GM12878 (cell line): ENCODE results near the gene CIP2A.

Experiments used
- CBX3 ChIP-seq: fragments of 200-600 bp; sonication (generic); IDR thresholded peaks from 2 replicates; pipeline ENCODE4 v1.6.1; 2016; ENCODE audit warnings: low read depth, borderline replicate concordance
- CREM ChIP-seq: IDR thresholded peaks from 2 replicates; pipeline ENCODE4 v1.6.1; 2014; ENCODE audit warnings: antibody characterized with exemption, low read depth
- EZH2 ChIP-seq: IDR thresholded peaks from 2 replicates; pipeline ENCODE4 v1.6.1; 2012; ENCODE audit warnings: low read depth, mild to moderate bottlenecking, control low read depth, inconsistent platforms, low read length, borderline replicate concordance; ENCODE audit not compliant: control insufficient read depth
- HCFC1 ChIP-seq: fragments of 150-350 bp; IDR thresholded peaks from 2 replicates; pipeline ENCODE4 v1.6.1; 2014; ENCODE audit warnings: low read length
- RELA ChIP-seq: fragments of 450-650 bp; IDR thresholded peaks from 2 replicates; pipeline ENCODE4 v1.8.0; 2014; ENCODE audit warnings: borderline replicate concordance; ENCODE audit not compliant: partially characterized antibody
- TF ChIP-seq, protein P1 (sequence below): fragments of 450-650 bp; IDR thresholded peaks from 2 replicates; pipeline ENCODE4 v1.6.1; 2017; ENCODE audit warnings: antibody characterized with exemption, mild to moderate bottlenecking, moderate library complexity
- TF ChIP-seq, protein P2 (sequence below), 3 experiments: IDR thresholded peaks in 2 of 3; conservative IDR thresholded peaks in 1 of 3; 2 replicates each; pipeline ENCODE4 v1.5.1; 2011; ENCODE audit warnings: low read depth in 3 of 3, low read length in 3 of 3, mild to moderate bottlenecking in 3 of 3, control low read depth in 2 of 3, moderate library complexity in 2 of 3, inconsistent platforms in 1 of 3, mixed read lengths in 1 of 3; ENCODE audit not compliant: control insufficient read depth in 2 of 3, insufficient read depth in 1 of 3; ENCODE audit errors: extremely low read depth in 1 of 3

DNA sequence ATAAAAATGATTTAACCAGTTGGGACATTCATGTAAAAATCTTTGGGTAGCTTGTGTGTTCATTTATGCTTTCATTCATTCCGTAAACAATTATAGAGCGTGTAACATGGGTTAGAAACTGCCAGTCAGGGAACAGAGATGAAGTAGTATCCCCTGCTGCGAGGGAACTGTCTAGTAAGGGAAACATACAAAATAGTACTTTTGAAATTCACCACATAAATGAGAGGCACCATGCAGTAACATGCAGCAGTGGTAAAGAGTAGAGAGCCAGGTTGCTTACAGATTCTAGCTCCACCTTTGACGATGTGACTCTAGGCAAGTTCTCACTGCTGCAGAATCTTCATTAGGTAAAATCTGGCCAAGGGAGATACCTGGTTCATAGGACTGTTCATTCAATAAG lies 1.2 kb upstream of the CIP2A start:
- TF ChIP-seq HCFC1 = no peak
- no peak for TF ChIP-seq CREM
- no peak for TF ChIP-seq RELA
- TF ChIP-seq CBX3 = no peak
- no peak for TF ChIP-seq EZH2
- TF ChIP-seq, protein P1, sequence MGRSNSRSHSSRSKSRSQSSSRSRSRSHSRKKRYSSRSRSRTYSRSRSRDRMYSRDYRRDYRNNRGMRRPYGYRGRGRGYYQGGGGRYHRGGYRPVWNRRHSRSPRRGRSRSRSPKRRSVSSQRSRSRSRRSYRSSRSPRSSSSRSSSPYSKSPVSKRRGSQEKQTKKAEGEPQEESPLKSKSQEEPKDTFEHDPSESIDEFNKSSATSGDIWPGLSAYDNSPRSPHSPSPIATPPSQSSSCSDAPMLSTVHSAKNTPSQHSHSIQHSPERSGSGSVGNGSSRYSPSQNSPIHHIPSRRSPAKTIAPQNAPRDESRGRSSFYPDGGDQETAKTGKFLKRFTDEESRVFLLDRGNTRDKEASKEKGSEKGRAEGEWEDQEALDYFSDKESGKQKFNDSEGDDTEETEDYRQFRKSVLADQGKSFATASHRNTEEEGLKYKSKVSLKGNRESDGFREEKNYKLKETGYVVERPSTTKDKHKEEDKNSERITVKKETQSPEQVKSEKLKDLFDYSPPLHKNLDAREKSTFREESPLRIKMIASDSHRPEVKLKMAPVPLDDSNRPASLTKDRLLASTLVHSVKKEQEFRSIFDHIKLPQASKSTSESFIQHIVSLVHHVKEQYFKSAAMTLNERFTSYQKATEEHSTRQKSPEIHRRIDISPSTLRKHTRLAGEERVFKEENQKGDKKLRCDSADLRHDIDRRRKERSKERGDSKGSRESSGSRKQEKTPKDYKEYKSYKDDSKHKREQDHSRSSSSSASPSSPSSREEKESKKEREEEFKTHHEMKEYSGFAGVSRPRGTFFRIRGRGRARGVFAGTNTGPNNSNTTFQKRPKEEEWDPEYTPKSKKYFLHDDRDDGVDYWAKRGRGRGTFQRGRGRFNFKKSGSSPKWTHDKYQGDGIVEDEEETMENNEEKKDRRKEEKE = no peak
- TF ChIP-seq, protein P2, sequence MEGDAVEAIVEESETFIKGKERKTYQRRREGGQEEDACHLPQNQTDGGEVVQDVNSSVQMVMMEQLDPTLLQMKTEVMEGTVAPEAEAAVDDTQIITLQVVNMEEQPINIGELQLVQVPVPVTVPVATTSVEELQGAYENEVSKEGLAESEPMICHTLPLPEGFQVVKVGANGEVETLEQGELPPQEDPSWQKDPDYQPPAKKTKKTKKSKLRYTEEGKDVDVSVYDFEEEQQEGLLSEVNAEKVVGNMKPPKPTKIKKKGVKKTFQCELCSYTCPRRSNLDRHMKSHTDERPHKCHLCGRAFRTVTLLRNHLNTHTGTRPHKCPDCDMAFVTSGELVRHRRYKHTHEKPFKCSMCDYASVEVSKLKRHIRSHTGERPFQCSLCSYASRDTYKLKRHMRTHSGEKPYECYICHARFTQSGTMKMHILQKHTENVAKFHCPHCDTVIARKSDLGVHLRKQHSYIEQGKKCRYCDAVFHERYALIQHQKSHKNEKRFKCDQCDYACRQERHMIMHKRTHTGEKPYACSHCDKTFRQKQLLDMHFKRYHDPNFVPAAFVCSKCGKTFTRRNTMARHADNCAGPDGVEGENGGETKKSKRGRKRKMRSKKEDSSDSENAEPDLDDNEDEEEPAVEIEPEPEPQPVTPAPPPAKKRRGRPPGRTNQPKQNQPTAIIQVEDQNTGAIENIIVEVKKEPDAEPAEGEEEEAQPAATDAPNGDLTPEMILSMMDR (IDR thresholded peaks at IDR 0.05 in 2 of 3, conservative IDR thresholded peaks at IDR 0.05 in 1 of 3; ENCODE audit: control insufficient read depth in 2 of 3, extremely low read depth in 1 of 3, insufficient read depth in 1 of 3, low read depth in 3 of 3, low read length in 3 of 3) = no peak
